Heart right ventricle (tissue), 16 donors: ENCODE results near the gene CYYR1. TPM values are rescaled to one million over a fixed set of nuclear protein-coding genes. Genes with fewer than 3 reads are reported as not detected.
"Not testable (repeated sequence)": the region's sequence is repeated elsewhere in the genome, so short reads cannot be mapped to it uniquely, and the experiment has no call there.

Source experiments
- ATAC-seq, 8 donors: fragments of 200-7000 bp; cut with Tn5 transposase; one replicate each; pipeline ENCODE4 v1.9.1; 2020; ENCODE audit warnings: mild to moderate bottlenecking in 8 of 8, moderate library complexity in 8 of 8, moderate number of reproducible peaks in 1 of 8
- DNase-seq, 2 donors: peaks; one replicate each; pipeline ENCODE4 v3.0.0-alpha.2; 2020
- H3K27ac ChIP-seq, 10 donors: fragments of 200-600 bp; sonication (generic) in 2 of 10; one replicate each; pipeline versions ENCODE4 v1.5.0 to v1.8.0; 2020 to 2022; ENCODE audit warnings: mild to moderate bottlenecking in 3 of 10
- H3K27me3 ChIP-seq, 7 donors: fragments of 200-600 bp; one replicate each; pipeline ENCODE4 v1.8.0; 2021 to 2022; ENCODE audit warnings: mild to moderate bottlenecking in 2 of 7
- H3K36me3 ChIP-seq, 9 donors: fragments of 200-600 bp; sonication (generic) in 1 of 9; one replicate each; pipeline versions ENCODE4 v1.5.0 to v1.8.0; 2020 to 2022; ENCODE audit warnings: mild to moderate bottlenecking in 2 of 9
- H3K4me1 ChIP-seq, 9 donors: fragments of 200-600 bp; sonication (generic) in 1 of 9; one replicate each; pipeline versions ENCODE4 v1.5.0 to v1.8.0; 2020 to 2022; ENCODE audit warnings: mild to moderate bottlenecking in 4 of 9
- H3K4me3 ChIP-seq, 10 donors: fragments of 200-600 bp; sonication (generic) in 2 of 10; one replicate each; pipeline versions ENCODE4 v1.5.0 to v1.8.0; 2020 to 2022; ENCODE audit warnings: mild to moderate bottlenecking in 7 of 10, moderate library complexity in 2 of 10
- H3K9me3 ChIP-seq, 11 donors: fragments of 200-600 bp in 10 of 11; sonication (generic) in 2 of 11; one replicate each; pipeline versions ENCODE4 v1.5.0 to v1.8.0; 2013 to 2022; ENCODE audit warnings: mild to moderate bottlenecking in 2 of 11, control low read depth in 1 of 11, moderate library complexity in 1 of 11
- CTCF ChIP-seq, 9 donors: fragments of 200-600 bp; sonication (generic) in 2 of 9; IDR thresholded peaks; one replicate each; pipeline versions ENCODE4 v1.5.0 to v1.8.0; 2021 to 2022; ENCODE audit warnings: antibody characterized with exemption in 9 of 9, mild to moderate bottlenecking in 5 of 9, moderate library complexity in 1 of 9
- WGBS, 2 donors: extraction: QIAGEN DNeasy Blood & Tissue Kit; methylation state at CpG; one replicate each; pipeline ENCODE4 v1.1.7; 2013; ENCODE audit warnings: inconsistent platforms in 1 of 2; 5-methylcytosine and 5-hydroxymethylcytosine counted together
- intact Hi-C, 10 donors: fragments of 100-400 bp; cut with DNase I; formaldehyde crosslinking; loops; one replicate each; pipeline versions ENCODE4 v1.11.1 to v1.14.2; 2022
- polyA plus RNA-seq, 2 donors: library from polyadenylated mRNA; stranded (reverse); fragments of 200-250 nt; gene quantifications; one replicate each; pipeline ENCODE4 v1.2.3, GENCODE V29; 2013
- total RNA-seq, 10 donors: library from RNA; stranded (reverse); fragmentation: NEBNext Ultra II Directional in 3 of 10; extraction: Animal tissue kit (Norgen Biotek cat#: 25700) in 3 of 10; gene quantifications; one replicate each; pipeline versions ENCODE4 v1.2.1 to v1.2.4, GENCODE V29; 2021 to 2023
- donor health status: Arrhythmogenic right ventricular cardiomyopathy.
- donor health status: ischemic (EF 13 %, LVEDD 7.1; RV severe dilation, severe dysfunction).
- donor health status: healthy with polysubstance abuse.
- donor health status: DM: no; HTN: yes; CAD: no.
- donor health status: DM: no; HTN: no; CAD: no.
- donor health status: ischemic (EF 25% LVEDD 6.9; RV normal size, moderate dysfunction).
- donor health status: ischemic (EF 25% LVEDD 5.7; RV mildly dilated, moderate dysfunction).
- donor health status: healthy.
- donor health status: DM: yes; HTN: yes; CAD: no.
- donor health status: Ischemic cardiomyopathy.
- donor health status: ischemic (EF 35%, LVEDD 5.7; RV mildly dilated, moderate dysfunction).
- donor health status: nonischemic (EF 11% LVEDD 7.7; RV severe dilation, severe dysfunction).
- donor health status: DM: yes; HTN: yes; CAD: no.
- donor health status: PGD.
- donor health status: ischemic (EF 29% LVEDD 5.4; RV normal size, mild dysfunction).
- donor health status: nonischemic (EF 23%, LVEDD 6.1; RV moderate dilation, normal function).

CYYR1 gene
- total and polyA plus RNA-seq, 12 donors = 10.8 to 38.2 (median 15.8) TPM

- no peak overlapping the region for H3K4me3 ChIP-seq
- intact Hi-C loops = no loop called here
- 67 to 70% methylated on average over 3 of the region's 3 CpGs for WGBS, 2 donors
- H3K4me1 ChIP-seq = peaks cover 0 to 10% (median 0%) of the 10 kb centered on the region in 9 donors
- TF ChIP-seq CTCF (IDR thresholded peaks at IDR 0.05) = no peak
- H3K27me3 ChIP-seq = no peaks in the 10 kb centered on the region
- no peaks in the 10 kb centered on the region for H3K9me3 ChIP-seq
- no peak overlapping the region for H3K27ac ChIP-seq
- peaks cover 0 to 9% (median 0%) of the 10 kb centered on the region in 9 donors for H3K36me3 ChIP-seq
- ATAC-seq (no peak), DNase-seq (no peak)
These were observed 107.2 kb downstream of the CYYR1 start for GRCh38 chr21:26465916-26466315.

- peaks cover 0 to 7% (median 0%) of the 10 kb centered on the region in 9 donors for H3K4me1 ChIP-seq
- intact Hi-C loops = no loop called here
- H3K4me3 ChIP-seq = no peak overlapping the region
- no peak for TF ChIP-seq CTCF (IDR thresholded peaks at IDR 0.05)
- 55 to 56% methylated on average over 3 of the region's 3 CpGs for WGBS, 2 donors
- H3K36me3 ChIP-seq = no peaks in the 10 kb centered on the region
- no peak for DNase-seq
- peaks cover 0 to 4% (median 0%) of the 10 kb centered on the region in 11 donors for H3K9me3 ChIP-seq
- no peak overlapping the region for H3K27ac ChIP-seq
- no peak for ATAC-seq
- no peaks in the 10 kb centered on the region for H3K27me3 ChIP-seq
These were observed 111.6 kb downstream of the CYYR1 start for GRCh38 chr21:26461500-26461899.

- Histone ChIP-seq H3K27ac (no peak overlapping the region), H3K4me3 (no peak overlapping the region), H3K9me3 (peaks cover 0 to 4% (median 0%) of the 10 kb centered on the region in 11 donors), H3K36me3 (no peaks in the 10 kb centered on the region), H3K27me3 (no peaks in the 10 kb centered on the region), H3K4me1 (no peaks in the 10 kb centered on the region)
- DNase-seq (no peak), ATAC-seq (no peak)
- intact Hi-C loops = no loop called here
- 96 to 97% methylated on average over 3 of the region's 3 CpGs for WGBS, 2 donors
- no peak for TF ChIP-seq CTCF (IDR thresholded peaks at IDR 0.05)
These were observed 112.5 kb downstream of the CYYR1 start for GRCh38 chr21:26460621-26461020.

- H3K4me3 ChIP-seq, H3K27me3 ChIP-seq, H3K36me3 ChIP-seq, H3K9me3 ChIP-seq, ATAC-seq, H3K27ac ChIP-seq, intact Hi-C loops, H3K4me1 ChIP-seq, DNase-seq: not testable (repeated sequence)
- 81 to 88% methylated on average over 3 of the region's 3 CpGs for WGBS, 2 donors
These were observed 114.2 kb downstream of the CYYR1 start for GRCh38 chr21:26458854-26459253.

GRCh38 chr21:26457817-26458216, 115.3 kb downstream of the CYYR1 start:
- no peak for DNase-seq
- Histone ChIP-seq H3K4me3 (no peak overlapping the region), H3K36me3 (no peaks in the 10 kb centered on the region), H3K27me3 (no peaks in the 10 kb centered on the region), H3K4me1 (no peaks in the 10 kb centered on the region), H3K9me3 (peaks cover 0 to 4% (median 0%) of the 10 kb centered on the region in 11 donors), H3K27ac (no peak overlapping the region)
- WGBS, 2 donors = 96 to 97% methylated on average over 3 of the region's 3 CpGs
- no peak for TF ChIP-seq CTCF (IDR thresholded peaks at IDR 0.05)
- ATAC-seq = peak in 1 of 8 donors; percentile 73
- intact Hi-C loops = no loop called here
